ENCODE data around the gene CASP12. TPM values are rescaled to one million over a fixed set of nuclear protein-coding genes. Genes with fewer than 3 reads are reported as not detected.

CASP12 gene
- total RNA-seq, 1 experiment from 2014 or later = not detected

DNA sequence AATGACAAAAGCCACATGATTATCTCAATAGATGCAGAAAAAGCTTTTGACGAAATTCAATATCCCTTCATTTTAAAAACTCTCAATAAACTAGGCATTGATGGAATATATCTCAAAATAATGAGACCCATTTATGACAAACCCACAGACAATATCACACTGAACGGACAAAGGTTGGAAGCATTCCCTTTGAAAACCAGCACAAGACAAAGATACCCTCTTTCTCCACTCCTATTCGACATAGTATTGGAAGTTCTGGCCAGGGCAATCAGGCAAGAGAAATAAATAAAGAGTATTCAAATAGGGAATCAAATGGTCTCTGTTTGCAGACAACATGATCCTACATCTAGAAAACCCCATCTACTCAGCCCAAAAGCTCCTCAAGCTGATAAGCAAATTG, 52.0 kb downstream of the CASP12 start:
- POLR2A ChIA-PET = no interaction called here
- TF ChIP-seq, protein P1, sequence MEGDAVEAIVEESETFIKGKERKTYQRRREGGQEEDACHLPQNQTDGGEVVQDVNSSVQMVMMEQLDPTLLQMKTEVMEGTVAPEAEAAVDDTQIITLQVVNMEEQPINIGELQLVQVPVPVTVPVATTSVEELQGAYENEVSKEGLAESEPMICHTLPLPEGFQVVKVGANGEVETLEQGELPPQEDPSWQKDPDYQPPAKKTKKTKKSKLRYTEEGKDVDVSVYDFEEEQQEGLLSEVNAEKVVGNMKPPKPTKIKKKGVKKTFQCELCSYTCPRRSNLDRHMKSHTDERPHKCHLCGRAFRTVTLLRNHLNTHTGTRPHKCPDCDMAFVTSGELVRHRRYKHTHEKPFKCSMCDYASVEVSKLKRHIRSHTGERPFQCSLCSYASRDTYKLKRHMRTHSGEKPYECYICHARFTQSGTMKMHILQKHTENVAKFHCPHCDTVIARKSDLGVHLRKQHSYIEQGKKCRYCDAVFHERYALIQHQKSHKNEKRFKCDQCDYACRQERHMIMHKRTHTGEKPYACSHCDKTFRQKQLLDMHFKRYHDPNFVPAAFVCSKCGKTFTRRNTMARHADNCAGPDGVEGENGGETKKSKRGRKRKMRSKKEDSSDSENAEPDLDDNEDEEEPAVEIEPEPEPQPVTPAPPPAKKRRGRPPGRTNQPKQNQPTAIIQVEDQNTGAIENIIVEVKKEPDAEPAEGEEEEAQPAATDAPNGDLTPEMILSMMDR (IDR thresholded peaks at IDR 0.05; ENCODE audit: unreplicated experiment) = no peak
- intact Hi-C loops (cut with micrococcal nuclease) = no loop called here
- CTCF ChIA-PET = no interaction called here
- H3K27me3 Mint-ChIP-seq (ENCODE audit: insufficient read depth, unreplicated experiment) = no peaks in the 10 kb centered on the region
- no peak for DNase-seq (ENCODE audit: unreplicated experiment)
- H3K4me3 Mint-ChIP-seq (ENCODE audit: unreplicated experiment) = no peak overlapping the region
- no peaks in the 10 kb centered on the region for H3K4me1 Mint-ChIP-seq (ENCODE audit: insufficient read depth, unreplicated experiment)
- no peaks in the 10 kb centered on the region for H3K9me3 Mint-ChIP-seq (ENCODE audit: unreplicated experiment)
- no TSS peak for BruUV-seq (replicated peaks)
- no peaks in the 10 kb centered on the region for H3K36me3 Mint-ChIP-seq (ENCODE audit: insufficient read depth, unreplicated experiment)
- no peak overlapping the region for H3K27ac Mint-ChIP-seq (ENCODE audit: low read depth, unreplicated experiment)

DNA sequence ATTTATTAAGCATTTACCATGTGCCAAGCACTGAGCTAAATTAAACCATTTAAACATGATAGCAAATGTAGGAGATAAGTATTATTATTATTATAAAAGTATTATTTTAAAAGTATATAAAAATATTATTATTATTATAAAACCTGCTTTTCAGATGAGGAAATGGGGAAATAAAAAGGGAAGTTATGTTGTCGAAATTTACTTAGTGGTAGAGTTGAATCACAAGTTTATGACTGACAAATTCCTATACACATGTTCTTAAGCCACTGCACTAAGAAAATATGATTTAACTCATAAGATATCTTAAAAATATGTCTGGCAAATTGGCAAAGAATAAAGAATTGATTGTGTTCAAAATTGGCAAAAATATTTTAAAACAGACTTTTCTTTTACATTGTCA, 53.8 kb downstream of the CASP12 start:
- no peaks in the 10 kb centered on the region for H3K4me1 Mint-ChIP-seq (ENCODE audit: insufficient read depth, unreplicated experiment)
- POLR2A ChIA-PET = interaction anchor here (0.6 kb wide), 1 partner anchor 9 kb away, joined by 3 read pairs; no protein-coding TSS in a partner anchor

DNA sequence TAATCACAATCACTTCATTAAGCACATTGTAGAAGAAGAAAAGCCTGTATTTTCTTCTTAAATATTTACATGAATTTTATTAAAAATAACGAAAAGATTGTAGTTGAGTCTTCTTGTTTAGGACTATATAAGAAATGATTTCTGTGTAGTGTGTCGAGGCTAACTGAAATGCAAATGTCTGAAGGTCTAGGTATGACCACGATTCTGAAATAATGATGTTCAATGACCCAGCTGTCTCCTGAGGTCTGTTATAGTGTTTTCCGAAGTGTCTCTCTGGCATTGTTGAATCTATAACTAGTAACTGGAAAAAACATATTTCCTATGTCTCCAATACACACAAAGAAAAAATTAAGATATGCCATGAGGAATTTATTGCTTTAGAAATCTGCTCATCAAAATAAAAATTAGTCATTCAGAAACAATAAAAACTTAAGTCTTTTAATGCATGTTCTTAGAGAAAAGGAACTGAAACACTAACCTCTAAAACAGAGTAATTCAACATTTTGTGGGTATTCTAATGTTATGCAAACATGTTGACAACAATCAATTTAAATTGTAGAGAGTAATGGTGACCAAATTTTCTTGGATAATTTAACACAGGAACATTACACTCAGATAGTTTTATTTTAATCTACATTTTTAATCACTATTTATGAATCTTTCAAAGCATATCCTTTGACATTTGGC, 55.0 kb downstream of the CASP12 start:
- TF ChIP-seq, protein P1 (IDR thresholded peaks at IDR 0.05; ENCODE audit: unreplicated experiment) = no peak
- H3K27me3 Mint-ChIP-seq (ENCODE audit: insufficient read depth, unreplicated experiment) = no peaks in the 10 kb centered on the region
- ChIA-PET POLR2A (no interaction called here), CTCF (no interaction called here)
- BruUV-seq (replicated peaks) = no TSS peak
- intact Hi-C loops (cut with micrococcal nuclease) = no loop called here
- no peak overlapping the region for H3K4me3 Mint-ChIP-seq (ENCODE audit: unreplicated experiment)
- H3K36me3 Mint-ChIP-seq (ENCODE audit: insufficient read depth, unreplicated experiment) = no peaks in the 10 kb centered on the region
- no peaks in the 10 kb centered on the region for H3K4me1 Mint-ChIP-seq (ENCODE audit: insufficient read depth, unreplicated experiment)
- no peak overlapping the region for H3K27ac Mint-ChIP-seq (ENCODE audit: low read depth, unreplicated experiment)
- peaks cover 16% of the 10 kb centered on the region for H3K9me3 Mint-ChIP-seq (ENCODE audit: unreplicated experiment)
- DNase-seq (ENCODE audit: unreplicated experiment) = no peak

More for the DNA sequence above, 53.8 kb downstream of the CASP12 start:
- CTCF ChIA-PET = no interaction called here
- no peak for DNase-seq (ENCODE audit: unreplicated experiment)
- Mint-ChIP-seq H3K9me3 (ENCODE audit: unreplicated experiment) (peaks cover 6% of the 10 kb centered on the region), H3K4me3 (ENCODE audit: unreplicated experiment) (no peak overlapping the region), H3K27ac (ENCODE audit: low read depth, unreplicated experiment) (no peak overlapping the region), H3K36me3 (ENCODE audit: insufficient read depth, unreplicated experiment) (no peaks in the 10 kb centered on the region), H3K27me3 (ENCODE audit: insufficient read depth, unreplicated experiment) (no peaks in the 10 kb centered on the region)
- intact Hi-C loops (cut with micrococcal nuclease) = no loop called here
- TF ChIP-seq, protein P1 (IDR thresholded peaks at IDR 0.05; ENCODE audit: unreplicated experiment) = no peak
- no TSS peak for BruUV-seq (replicated peaks)

DNA sequence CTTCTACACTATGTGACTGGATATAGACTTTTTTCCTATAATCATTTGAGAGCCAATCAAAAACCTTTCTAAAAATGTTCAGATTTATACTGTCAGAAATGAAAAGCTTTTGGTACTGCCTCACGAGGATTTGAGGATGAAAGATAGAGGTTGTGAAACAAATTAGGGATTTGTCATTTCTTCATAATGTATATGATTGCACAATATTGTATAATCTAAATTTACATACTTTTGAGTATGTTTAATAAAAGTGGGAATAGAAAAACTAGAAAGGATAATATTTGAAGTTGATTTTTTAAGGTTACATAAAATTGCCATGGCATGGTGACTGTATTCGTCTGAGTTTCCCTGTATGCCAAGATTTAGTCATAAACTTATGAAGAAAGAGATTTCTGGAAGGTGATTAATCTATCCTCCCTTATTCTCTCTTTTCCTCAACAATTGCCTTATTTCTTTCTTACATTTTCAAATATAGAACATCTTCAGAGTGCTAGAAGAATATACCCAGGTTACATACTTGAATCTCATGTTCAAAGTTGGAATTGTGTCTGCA, 56.2 kb downstream of the CASP12 start:
- DNase-seq (ENCODE audit: unreplicated experiment) = no peak
- no peaks in the 10 kb centered on the region for H3K36me3 Mint-ChIP-seq (ENCODE audit: insufficient read depth, unreplicated experiment)
- H3K4me1 Mint-ChIP-seq (ENCODE audit: insufficient read depth, unreplicated experiment) = no peaks in the 10 kb centered on the region
- intact Hi-C loops (cut with micrococcal nuclease) = no loop called here
- H3K4me3 Mint-ChIP-seq (ENCODE audit: unreplicated experiment) = no peak overlapping the region
- no TSS peak for BruUV-seq (replicated peaks)
- no peak overlapping the region for H3K27ac Mint-ChIP-seq (ENCODE audit: low read depth, unreplicated experiment)
- H3K27me3 Mint-ChIP-seq (ENCODE audit: insufficient read depth, unreplicated experiment) = no peaks in the 10 kb centered on the region
- H3K9me3 Mint-ChIP-seq (ENCODE audit: unreplicated experiment) = peaks cover 16% of the 10 kb centered on the region
- ChIA-PET CTCF (no interaction called here), POLR2A (no interaction called here)
- TF ChIP-seq, protein P1 (IDR thresholded peaks at IDR 0.05; ENCODE audit: unreplicated experiment) = no peak
